RWPE2 (cell line): ENCODE data around the gene PRKG1.

ENCODE experiments used
- ATAC-seq: fragments of 200-7000 bp; cut with Tn5 transposase; 3 replicates; pipeline ENCODE4 v1.9.1; 2021; ENCODE audit warnings: low read depth
- DNase-seq: peaks from one replicate; pipeline ENCODE4 v3.0.0-alpha.2; 2020; ENCODE audit warnings: low spot score
- H3K27ac ChIP-seq: fragments of 450-650 bp; 2 replicates; pipeline ENCODE4 v1.5.1; 2017; ENCODE audit warnings: mild to moderate bottlenecking; ENCODE audit not compliant: poor library complexity, severe bottlenecking
- H3K27me3 ChIP-seq: fragments of 250-450 bp; sonication (Bioruptor Pico); 2 replicates; pipeline ENCODE4 v1.5.1; 2021; ENCODE audit warnings: mild to moderate bottlenecking, moderate library complexity; ENCODE audit not compliant: insufficient read depth, poor library complexity, severe bottlenecking
- H3K36me3 ChIP-seq: fragments of 250-450 bp; sonication (Bioruptor Pico); 2 replicates; pipeline ENCODE4 v1.5.1; 2020; ENCODE audit warnings: low read depth, mild to moderate bottlenecking, moderate library complexity
- H3K4me1 ChIP-seq: fragments of 250-450 bp; sonication (Bioruptor Pico); 2 replicates; pipeline ENCODE4 v1.5.1; 2021; ENCODE audit warnings: mild to moderate bottlenecking, moderate library complexity; ENCODE audit not compliant: insufficient read depth, poor library complexity, severe bottlenecking
- H3K4me3 ChIP-seq: fragments of 250-450 bp; sonication (Bioruptor Pico); 2 replicates; pipeline ENCODE4 v1.5.1; 2021; ENCODE audit warnings: mild to moderate bottlenecking, moderate library complexity; ENCODE audit not compliant: severe bottlenecking
- H3K9me3 ChIP-seq: fragments of 250-450 bp; sonication (Bioruptor Pico); 2 replicates; pipeline ENCODE4 v1.5.1; 2021; ENCODE audit warnings: mild to moderate bottlenecking, moderate library complexity; ENCODE audit not compliant: severe bottlenecking
- CTCF ChIP-seq: fragments of 450-650 bp; IDR thresholded peaks from one replicate; pipeline ENCODE4 v1.5.1; 2017; ENCODE audit warnings: mild to moderate bottlenecking, moderate library complexity; ENCODE audit not compliant: poor library complexity, severe bottlenecking

The PRKG1 gene

GRCh38 chr10:51861051-51861450 lies 786.8 kb downstream of the PRKG1 start:
- Histone ChIP-seq H3K9me3 (no peaks in the 10 kb centered on the region), H3K4me1 (no peaks in the 10 kb centered on the region), H3K27ac (no peak overlapping the region), H3K4me3 (no peak overlapping the region), H3K36me3 (no peaks in the 10 kb centered on the region), H3K27me3 (no peaks in the 10 kb centered on the region)
- TF ChIP-seq CTCF = no peak
- DNase-seq (no peak), ATAC-seq (no peak)

DNA sequence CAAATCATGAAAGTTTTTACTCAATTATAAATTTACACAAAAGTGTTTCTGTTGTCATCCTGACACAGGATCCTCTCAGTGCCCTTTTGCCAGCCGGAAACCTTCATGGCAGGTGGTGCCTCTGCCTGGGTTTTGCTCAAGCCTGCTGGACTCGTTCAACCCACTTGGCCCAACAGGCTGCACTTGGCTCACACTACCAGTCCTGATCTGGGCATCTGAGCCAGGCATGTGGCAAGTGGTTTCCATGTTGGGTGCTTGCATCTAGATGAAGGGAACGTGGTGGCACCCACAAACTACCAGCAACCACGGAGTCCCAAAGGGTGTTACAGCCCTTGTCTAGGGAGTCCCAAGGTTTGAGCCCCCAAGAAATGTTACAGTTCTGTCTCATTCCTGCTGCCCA lies 787.4 kb downstream of the PRKG1 start:
- no peak for ATAC-seq
- Histone ChIP-seq H3K27me3 (no peaks in the 10 kb centered on the region), H3K36me3 (no peaks in the 10 kb centered on the region), H3K9me3 (no peaks in the 10 kb centered on the region), H3K27ac (no peak overlapping the region), H3K4me1 (no peaks in the 10 kb centered on the region), H3K4me3 (no peak overlapping the region)
- TF ChIP-seq CTCF = no peak
- no peak for DNase-seq

DNA sequence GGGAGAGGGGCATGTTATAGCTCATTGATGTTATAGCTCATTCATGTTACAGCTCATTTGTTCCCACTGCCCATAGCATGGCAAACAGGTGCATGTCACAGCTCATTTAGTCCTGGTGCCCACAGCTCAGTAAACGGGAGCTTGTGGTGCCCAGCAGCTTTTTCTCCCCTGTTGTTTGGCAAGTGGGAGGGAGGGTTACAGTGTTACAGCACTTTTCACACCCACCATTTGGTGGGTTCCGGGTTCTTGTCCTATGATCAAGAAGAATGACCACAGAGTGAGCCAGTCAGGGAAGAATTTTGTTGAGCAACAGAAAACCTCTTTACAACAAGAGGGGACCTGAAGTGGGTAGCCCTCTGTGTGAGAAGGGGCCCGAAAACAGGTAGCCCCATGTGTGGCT lies 787.9 kb downstream of the PRKG1 start:
- ATAC-seq (no peak), DNase-seq (no peak)
- Histone ChIP-seq H3K4me1 (no peaks in the 10 kb centered on the region), H3K9me3 (no peaks in the 10 kb centered on the region), H3K4me3 (no peak overlapping the region), H3K27ac (no peak overlapping the region), H3K36me3 (no peaks in the 10 kb centered on the region), H3K27me3 (no peaks in the 10 kb centered on the region)
- no peak for TF ChIP-seq CTCF

- H3K9me3 ChIP-seq = no peaks in the 10 kb centered on the region
- no peak overlapping the region for H3K27ac ChIP-seq
- no peaks in the 10 kb centered on the region for H3K27me3 ChIP-seq
- ATAC-seq (peak; percentile 99), DNase-seq (no peak)
- no peaks in the 10 kb centered on the region for H3K36me3 ChIP-seq
- H3K4me1 ChIP-seq = no peaks in the 10 kb centered on the region
- H3K4me3 ChIP-seq = no peak overlapping the region
- no peak for TF ChIP-seq CTCF
Measured at GRCh38 chr10:51867956-51868355, 793.7 kb downstream of the PRKG1 start.

DNA sequence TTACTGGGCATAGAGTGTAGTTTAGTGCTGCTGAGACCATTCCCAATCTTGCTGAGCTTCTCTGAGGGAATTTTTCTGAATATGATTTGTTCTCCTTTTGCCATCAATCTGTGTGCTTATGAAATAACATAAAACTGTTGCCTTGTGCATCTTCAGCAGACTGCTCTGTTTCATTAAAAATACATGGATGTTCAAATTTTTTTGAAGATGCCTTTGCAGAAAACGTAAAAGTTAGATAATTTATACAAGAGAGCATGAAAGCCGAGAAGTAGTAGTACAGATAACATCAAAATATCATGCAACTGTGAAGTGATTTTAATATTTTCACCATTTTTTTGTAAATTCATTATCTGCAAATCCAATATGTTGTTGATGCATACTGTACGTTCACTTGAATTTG lies 799.8 kb downstream of the PRKG1 start:
- no peak for ATAC-seq
- Histone ChIP-seq H3K9me3 (no peaks in the 10 kb centered on the region), H3K36me3 (no peaks in the 10 kb centered on the region), H3K4me1 (no peaks in the 10 kb centered on the region), H3K27me3 (no peaks in the 10 kb centered on the region), H3K4me3 (no peak overlapping the region), H3K27ac (no peak overlapping the region)
- TF ChIP-seq CTCF = no peak
- no peak for DNase-seq
